GM12878 (cell line): ENCODE results near the gene PPFIA3. TPM values are rescaled to one million over a fixed set of nuclear protein-coding genes. Genes with fewer than 3 reads are reported as not detected.

Experiments used
- ATAC-seq: fragments of 200-7000 bp; cut with Tn5 transposase; 3 replicates; pipeline ENCODE4 v1.9.1; 2020; ENCODE audit warnings: mild to moderate bottlenecking, moderate library complexity
- BruUV-seq: library from RNA; stranded (reverse); fragments of 400-500 nt; replicated peaks from 2 replicates; lab custom pipeline; 2021; lab: Mats Ljungman, UMichigan
- CTCF ChIA-PET: fragments of 300-600 bp; sonication (Branson Sonifier 250); formaldehyde crosslinking; extraction: SDS; loops from one replicate; lab custom pipeline; 2021; ENCODE audit warnings: inconsistent platforms; lab: Yijun Ruan, JAX
- POLR2A ChIA-PET: fragments of 350-600 bp; formaldehyde crosslinking; extraction: SDS; loops from one replicate; lab custom pipeline; 2021; ENCODE audit warnings: inconsistent platforms; lab: Charles Lee
- RAD21 ChIA-PET: fragments of 300-600 bp; sonication (Branson Sonifier 250); formaldehyde crosslinking; loops from one replicate; lab custom pipeline; 2023; ENCODE audit warnings: antibody characterized with exemption; ENCODE audit not compliant: unreplicated experiment; lab: Charles Lee
- SMC1A ChIA-PET: fragments of 300-600 bp; sonication (Branson Sonifier 250); formaldehyde crosslinking; loops from one replicate; lab custom pipeline; 2023; ENCODE audit not compliant: unreplicated experiment, uncharacterized antibody; lab: Charles Lee
- DNase-seq: peaks from one replicate; pipeline ENCODE4 v3.0.0-alpha.2; 2011; ENCODE audit warnings: low read depth, low spot score
- FAIRE-seq: peaks from 3 replicates; lab custom pipeline; 2011; peaks lifted over from hg19 to GRCh38; lab: Jason Lieb, UNC
- H2AFZ ChIP-seq: 2 replicates; pipeline ENCODE4 v1.6.0; 2011; ENCODE audit warnings: low read depth, low read length, control low read depth; ENCODE audit not compliant: control insufficient read depth
- H3K27ac ChIP-seq: 2 replicates; pipeline ENCODE4 v1.5.1; 2011; ENCODE audit warnings: control low read depth; ENCODE audit not compliant: control insufficient read depth, insufficient read depth
- H3K27me3 ChIP-seq, 2 experiments: replicated peaks in 1 of 2; 2 replicates each; pipeline versions ENCODE4 v1.6.0 to v1.6.1; 2011; ENCODE audit warnings: low read length in 1 of 2; ENCODE audit not compliant: control insufficient read depth in 2 of 2, insufficient read depth in 2 of 2
- H3K36me3 ChIP-seq, 2 experiments: 2 replicates each; pipeline ENCODE4 v1.5.1; 2011; ENCODE audit warnings: low read length in 1 of 2; ENCODE audit not compliant: control insufficient read depth in 2 of 2, insufficient read depth in 2 of 2
- H3K4me1 ChIP-seq: 2 replicates; pipeline ENCODE4 v1.6.1; 2011; ENCODE audit warnings: mild to moderate bottlenecking, low read length, moderate library complexity, mixed read lengths; ENCODE audit not compliant: control insufficient read depth, insufficient read depth
- H3K4me2 ChIP-seq: 2 replicates; pipeline ENCODE4 v1.6.0; 2011; ENCODE audit warnings: control low read depth; ENCODE audit not compliant: control insufficient read depth, insufficient read depth
- H3K4me3 ChIP-seq: fragments of 200-600 bp; sonication (generic); 2 replicates; pipeline ENCODE4 v1.5.1; 2016
- H3K79me2 ChIP-seq: 2 replicates; pipeline ENCODE4 v1.6.0; 2011; ENCODE audit warnings: low read length; ENCODE audit not compliant: control insufficient read depth, insufficient read depth
- H3K9ac ChIP-seq: 2 replicates; pipeline ENCODE4 v1.8.0; 2011; ENCODE audit warnings: low read length, control low read depth, mixed read lengths; ENCODE audit not compliant: control insufficient read depth, insufficient read depth
- H3K9me3 ChIP-seq: replicated peaks from 3 replicates; pipeline ENCODE4 v1.5.1; 2011; ENCODE audit warnings: mild to moderate bottlenecking, low read length; ENCODE audit not compliant: control insufficient read depth, insufficient read depth
- H4K20me1 ChIP-seq: 2 replicates; pipeline ENCODE4 v1.6.0; 2011; ENCODE audit not compliant: control insufficient read depth, insufficient read depth
- BCLAF1 ChIP-seq: fragments of 450-650 bp; IDR thresholded peaks from 2 replicates; pipeline ENCODE4 v1.6.1; 2017; ENCODE audit warnings: antibody characterized with exemption, mild to moderate bottlenecking, moderate library complexity
- EGR1 ChIP-seq, 2 experiments: IDR thresholded peaks; 1 replicate in 1 of 2; 2 replicates in 1 of 2; pipeline ENCODE4 v1.6.1; 2011 to 2012; ENCODE audit warnings: low read depth in 2 of 2, low read length in 2 of 2, borderline replicate concordance in 1 of 2, mild to moderate bottlenecking in 1 of 2, moderate library complexity in 1 of 2
- WRNIP1 ChIP-seq: IDR thresholded peaks from 2 replicates; pipeline ENCODE4 v1.6.1; 2011; ENCODE audit warnings: low read depth, low read length, improper control_type of control experiment, borderline replicate concordance
- ZZZ3 ChIP-seq: IDR thresholded peaks from 2 replicates; pipeline ENCODE4 v1.6.1; 2011; ENCODE audit warnings: low read depth; ENCODE audit not compliant: control insufficient read depth, insufficient read length
- WGBS: methylation state at CpG from one replicate; pipeline ENCODE4 v1.1.6; 2016; ENCODE audit warnings: low lambda C conversion rate; ENCODE audit not compliant: insufficient replicate concordance, insufficient coverage; ENCODE audit errors: missing lambda C conversion rate; 5-methylcytosine and 5-hydroxymethylcytosine counted together
- in situ Hi-C: fragments of 300-500 bp; cut with MboI; formaldehyde crosslinking; loops from 9 replicates; pipeline ENCODE4 v1.14.3; 2018; ENCODE audit warnings: mixed read lengths
- intact Hi-C: fragments of 100-400 bp; cut with micrococcal nuclease; formaldehyde crosslinking; loops from one replicate; pipeline ENCODE4 v1.14.2; 2022; ENCODE audit not compliant: unreplicated experiment
- polyA plus RNA-seq, 11 experiments: library from polyadenylated mRNA; depleted of rRNA in 4 of 11; unstranded in 6 of 11; stranded (reverse) in 5 of 11; fragments of >200 nt; fragmentation: Nextera tagmentation in 4 of 11; fragmentation: Illumina TruSeq in 1 of 11; extraction: Ambion mirVana in 4 of 11; extraction: Trizol in 1 of 11; gene quantifications; 1 replicate in 1 of 11; 2 replicates in 10 of 11; pipeline versions ENCODE4 v1.2.1 to v1.2.3, GENCODE V29; 2011 to 2016; ENCODE audit warnings: inconsistent platforms in 2 of 11, missing spikeins in 2 of 11, low read depth in 1 of 11
- total RNA-seq, 4 experiments: library from RNA; depleted of rRNA in 3 of 4; stranded (reverse); fragments of >200 nt in 3 of 4; fragmentation: Illumina TruSeq in 1 of 4; extraction: Trizol in 1 of 4; gene quantifications; 2 replicates each; pipeline versions ENCODE4 v1.2.1 to v1.2.3, GENCODE V29; 2013 to 2021

Gene PPFIA3
- total and polyA plus RNA-seq, 10 of the 15 experiments (the other 5 are each of a cell fraction or from before 2014, with no cell fraction given): 0.11 to 1.7 (median 0.73) TPM; not detected in 3

- H3K36me3 ChIP-seq: no peaks in the 10 kb centered on the region; a peak in 1 of 4 replicates
- ChIA-PET POLR2A (no interaction called here), CTCF (interaction anchor here (0.5 to 1.3 kb wide), 5 partner anchors 21 to 120 kb away, joined by 3 to 4 read pairs (median 3); no protein-coding TSS in a partner anchor), SMC1A (no interaction called here), RAD21 (no interaction called here)
- no TSS peak for BruUV-seq
- H3K79me2 ChIP-seq: no peaks in the 10 kb centered on the region
- no peaks in the 10 kb centered on the region for H4K20me1 ChIP-seq
- 70% methylated on average over 34 of the region's 42 CpGs for WGBS
- intact Hi-C loops (no loop called here), in situ Hi-C loops (no loop called here)
- H3K27me3 ChIP-seq: no peaks in the 10 kb centered on the region
- H3K4me3 ChIP-seq: no peak overlapping the region
- no peak for TF ChIP-seq ZZZ3
- TF ChIP-seq EGR1 (IDR thresholded peaks at IDR 0.05; ENCODE audit: borderline replicate concordance in 1 of 2, low read depth in 2 of 2, low read length in 2 of 2): peak in 1 of 2 experiments; percentile 47; a peak in 1 of 3 replicates
- TF ChIP-seq BCLAF1: no peak
- no peak for TF ChIP-seq WRNIP1
- no peak overlapping the region for H2AFZ ChIP-seq
- DNase-seq (no peak), ATAC-seq (0 out of 3 replicates have a peak, but pooled peaks have one; percentile 34), FAIRE-seq (no peak)
- no peak overlapping the region for H3K27ac ChIP-seq
- no peak overlapping the region for H3K9ac ChIP-seq
- H3K4me1 ChIP-seq: no peaks in the 10 kb centered on the region
- no peak overlapping the region; the same call in 1 of the 2 replicates for H3K4me2 ChIP-seq
- no peaks in the 10 kb centered on the region; the same call in 2 of the 3 replicates for H3K9me3 ChIP-seq
Measured at GRCh38 chr19:49133621-49134454, 14.5 kb downstream of the PPFIA3 start.
